Kidney epithelial cell (primary cell): ENCODE measurements around the gene DENND6B. TPM values are rescaled to one million over a fixed set of nuclear protein-coding genes. Genes with fewer than 3 reads are reported as not detected.

Source experiments
- DNase-seq: peaks from one replicate; pipeline ENCODE4 v3.0.0-alpha.2; 2010; ENCODE audit warnings: low read depth
- H3K27me3 ChIP-seq: 2 replicates; pipeline ENCODE4 v1.6.0; 2011; ENCODE audit warnings: low read length; ENCODE audit not compliant: control insufficient read depth, insufficient read depth
- H3K36me3 ChIP-seq: 2 replicates; pipeline ENCODE4 v1.5.1; 2011; ENCODE audit warnings: low read length; ENCODE audit not compliant: control insufficient read depth, insufficient read depth
- H3K4me3 ChIP-seq: 2 replicates; pipeline ENCODE4 v1.5.1; 2011; ENCODE audit warnings: low read depth, mild to moderate bottlenecking, control low read depth, low read length
- total RNA-seq: library from RNA; depleted of rRNA; stranded (reverse); fragments of >200 nt; gene quantifications from 2 replicates; pipeline ENCODE4 v1.2.3, GENCODE V29; 2015
- TF ChIP-seq, protein P1 (sequence below): IDR thresholded peaks from 2 replicates; pipeline ENCODE4 v1.5.1; 2011; ENCODE audit warnings: mild to moderate bottlenecking, moderate library complexity, low read length, control low read depth, inconsistent platforms; ENCODE audit not compliant: insufficient read depth, poor library complexity, severe bottlenecking

The DENND6B gene
- total RNA-seq, 1 donor from 2014 or later: 4.5 TPM

DNA sequence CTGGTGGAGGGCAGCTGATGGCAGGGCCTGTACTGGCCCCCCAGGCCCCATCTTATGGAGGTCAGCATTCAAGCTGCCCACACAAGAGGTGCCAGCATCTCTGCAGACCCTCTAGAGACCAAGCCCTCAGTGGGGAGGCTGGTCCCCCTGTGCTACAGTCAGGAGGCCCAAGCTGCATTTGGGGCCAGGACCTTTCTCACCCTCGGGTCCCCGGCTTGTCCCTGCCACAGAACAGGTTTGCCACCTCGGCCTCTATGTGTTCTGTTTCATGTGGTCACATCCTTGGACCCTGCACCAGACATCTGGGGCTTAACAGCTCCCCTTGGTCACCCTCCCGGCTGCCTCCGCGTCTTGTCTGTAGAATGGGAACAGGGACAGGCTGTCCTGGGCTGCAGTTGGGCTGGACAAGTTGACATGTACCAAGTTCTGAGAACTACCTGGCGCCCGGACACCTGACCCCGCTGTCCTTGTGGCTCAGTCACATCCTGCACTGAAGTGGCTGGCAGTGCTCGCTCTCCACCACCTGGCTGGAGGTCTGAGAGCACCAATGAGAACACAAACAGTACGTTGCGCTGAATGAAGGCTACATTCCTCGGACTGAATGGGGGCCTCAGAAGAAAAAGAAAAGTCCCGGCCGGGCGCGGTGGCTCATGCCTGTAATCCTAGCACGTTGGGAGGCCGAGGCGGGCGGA is 16.6 kb downstream of the DENND6B start:
- H3K4me3 ChIP-seq: no peak overlapping the region
- no peaks in the 10 kb centered on the region for H3K27me3 ChIP-seq
- TF ChIP-seq, protein P1, sequence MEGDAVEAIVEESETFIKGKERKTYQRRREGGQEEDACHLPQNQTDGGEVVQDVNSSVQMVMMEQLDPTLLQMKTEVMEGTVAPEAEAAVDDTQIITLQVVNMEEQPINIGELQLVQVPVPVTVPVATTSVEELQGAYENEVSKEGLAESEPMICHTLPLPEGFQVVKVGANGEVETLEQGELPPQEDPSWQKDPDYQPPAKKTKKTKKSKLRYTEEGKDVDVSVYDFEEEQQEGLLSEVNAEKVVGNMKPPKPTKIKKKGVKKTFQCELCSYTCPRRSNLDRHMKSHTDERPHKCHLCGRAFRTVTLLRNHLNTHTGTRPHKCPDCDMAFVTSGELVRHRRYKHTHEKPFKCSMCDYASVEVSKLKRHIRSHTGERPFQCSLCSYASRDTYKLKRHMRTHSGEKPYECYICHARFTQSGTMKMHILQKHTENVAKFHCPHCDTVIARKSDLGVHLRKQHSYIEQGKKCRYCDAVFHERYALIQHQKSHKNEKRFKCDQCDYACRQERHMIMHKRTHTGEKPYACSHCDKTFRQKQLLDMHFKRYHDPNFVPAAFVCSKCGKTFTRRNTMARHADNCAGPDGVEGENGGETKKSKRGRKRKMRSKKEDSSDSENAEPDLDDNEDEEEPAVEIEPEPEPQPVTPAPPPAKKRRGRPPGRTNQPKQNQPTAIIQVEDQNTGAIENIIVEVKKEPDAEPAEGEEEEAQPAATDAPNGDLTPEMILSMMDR: no peak
- H3K36me3 ChIP-seq: no peaks in the 10 kb centered on the region
- no peak for DNase-seq

DNA sequence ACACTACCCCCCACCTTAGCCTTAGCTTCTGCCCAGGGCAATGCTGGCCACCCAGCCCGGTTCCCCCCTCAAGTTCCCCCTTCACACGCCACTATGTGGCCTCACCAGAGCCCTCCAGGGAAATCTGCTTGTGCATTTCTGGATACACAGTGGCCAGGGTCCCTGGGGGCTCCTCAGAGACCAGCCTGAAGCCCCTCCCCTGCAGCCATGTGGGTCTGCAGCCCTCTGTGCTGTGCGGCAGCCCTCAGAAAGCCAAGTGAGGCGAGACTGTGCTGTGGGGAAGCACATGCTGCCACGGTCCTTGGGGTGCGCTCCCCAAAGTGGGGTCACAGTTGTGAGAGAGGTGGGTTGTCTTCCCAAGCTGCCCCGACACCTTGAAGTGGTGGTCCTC is 17.2 kb downstream of the DENND6B start:
- TF ChIP-seq, protein P1: no peak
- H3K4me3 ChIP-seq: no peak overlapping the region
- no peak for DNase-seq
- H3K36me3 ChIP-seq: no peaks in the 10 kb centered on the region
- no peaks in the 10 kb centered on the region for H3K27me3 ChIP-seq

DNA sequence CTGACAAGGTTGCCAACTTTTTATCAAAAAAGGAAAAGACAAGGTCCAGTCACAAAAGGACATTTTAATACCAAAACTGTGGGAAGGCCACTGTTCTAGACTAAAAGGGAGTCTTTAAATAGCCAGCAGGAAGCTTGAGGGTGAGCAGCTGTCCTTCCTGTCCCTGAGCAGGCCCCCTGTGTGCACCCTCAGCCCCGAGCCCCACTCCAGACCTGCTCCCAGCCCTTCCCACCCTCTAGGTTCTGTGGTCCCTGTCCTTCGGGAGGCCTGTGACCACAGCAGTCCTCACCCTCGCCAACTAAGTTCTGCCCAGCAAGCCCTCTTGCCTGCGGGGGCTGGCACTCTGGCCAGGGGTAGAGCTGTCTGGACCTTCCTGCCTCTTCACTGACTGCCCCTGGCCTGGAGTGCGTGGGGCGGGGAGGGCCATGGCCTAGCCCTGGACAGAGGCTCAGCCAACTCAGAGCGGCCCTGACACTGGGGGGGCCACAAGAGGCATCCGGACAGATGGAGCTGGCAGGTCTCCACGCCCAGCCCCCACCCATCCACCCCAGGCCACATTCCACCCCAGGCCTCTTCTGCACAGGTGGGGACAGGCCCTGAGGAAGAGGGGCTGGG is 17.7 kb downstream of the DENND6B start:
- DNase-seq: no peak
- no peak overlapping the region for H3K4me3 ChIP-seq
- H3K27me3 ChIP-seq: no peaks in the 10 kb centered on the region
- TF ChIP-seq, protein P1: no peak
- H3K36me3 ChIP-seq: no peaks in the 10 kb centered on the region

DNA sequence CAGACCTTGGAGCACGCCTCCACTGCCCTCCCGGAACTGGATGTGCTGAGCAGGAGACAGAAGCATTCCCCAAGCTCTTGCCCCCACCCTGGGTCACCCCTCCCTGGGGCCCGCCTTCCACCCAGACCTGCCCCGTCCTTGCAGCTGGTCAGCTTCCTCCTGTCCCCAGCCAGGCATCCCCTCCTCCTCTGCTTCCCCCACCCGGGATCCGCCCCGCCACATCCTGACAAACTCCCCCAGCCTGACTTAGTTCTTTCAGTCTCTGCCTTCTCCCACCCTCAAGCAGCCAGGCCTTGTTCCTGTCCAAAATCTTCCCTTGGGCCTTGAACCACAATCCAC is 18.2 kb downstream of the DENND6B start:
- TF ChIP-seq, protein P1: no peak
- no peak overlapping the region for H3K4me3 ChIP-seq
- no peaks in the 10 kb centered on the region for H3K27me3 ChIP-seq
- peaks cover 1% of the 10 kb centered on the region for H3K36me3 ChIP-seq
- no peak for DNase-seq

DNA sequence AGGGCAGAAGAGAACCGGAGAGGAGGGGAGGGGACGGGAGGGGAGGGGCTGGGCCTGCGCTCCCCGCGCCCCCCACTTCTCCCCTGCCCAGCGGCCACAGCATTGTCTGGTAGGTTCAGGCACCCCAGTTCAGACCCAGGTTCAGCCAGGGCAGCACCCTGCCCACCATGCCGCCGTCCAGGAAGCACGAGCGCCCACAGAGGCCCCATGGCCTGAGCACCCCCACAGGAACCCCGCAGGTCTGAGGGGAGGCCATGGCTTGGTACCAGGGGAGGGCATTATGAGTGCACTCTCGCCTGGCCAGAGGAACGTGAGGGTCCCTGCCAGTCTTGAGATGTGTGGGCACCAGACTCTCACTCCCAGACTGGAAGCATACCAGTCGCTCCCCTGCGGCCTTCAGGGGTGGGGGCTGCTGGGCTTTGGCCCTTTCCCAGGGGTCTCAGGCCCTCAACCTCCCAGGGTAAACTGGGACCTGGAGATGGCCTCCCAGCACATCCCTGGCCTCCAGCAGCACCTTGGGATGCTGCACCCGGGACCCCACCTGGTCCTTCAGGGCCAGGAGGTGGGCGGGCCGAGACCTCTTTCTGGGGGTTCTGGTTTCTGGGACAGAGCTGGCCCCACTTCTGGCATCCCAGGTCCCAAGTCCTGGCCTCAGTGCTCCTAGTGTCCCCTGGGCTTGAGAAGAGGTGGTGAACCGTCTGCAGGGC is 18.8 kb downstream of the DENND6B start:
- TF ChIP-seq, protein P1: no peak

More for the DNA sequence above, 18.8 kb downstream of the DENND6B start:
- Histone ChIP-seq H3K4me3 (no peak overlapping the region), H3K27me3 (no peaks in the 10 kb centered on the region), H3K36me3 (peaks cover 1% of the 10 kb centered on the region)
- no peak for DNase-seq
